HFF-Myc (cell line): ENCODE data around the gene CORO1A.

Experiments
- DNase-seq: peaks from one replicate; pipeline ENCODE4 v3.0.0-alpha.2; 2011; ENCODE audit warnings: low read depth; ENCODE audit errors: extremely low read depth
- H3K4me3 ChIP-seq: replicated peaks from 2 replicates; pipeline ENCODE4 v1.5.1; 2011; ENCODE audit warnings: low read depth, mild to moderate bottlenecking, control low read depth, low read length
- TF ChIP-seq, protein P1 (sequence below): IDR thresholded peaks from 2 replicates; pipeline ENCODE4 v1.5.1; 2012; ENCODE audit warnings: mild to moderate bottlenecking, low read depth, low read length, control low read depth; ENCODE audit errors: missing control alignments

The CORO1A gene

DNA sequence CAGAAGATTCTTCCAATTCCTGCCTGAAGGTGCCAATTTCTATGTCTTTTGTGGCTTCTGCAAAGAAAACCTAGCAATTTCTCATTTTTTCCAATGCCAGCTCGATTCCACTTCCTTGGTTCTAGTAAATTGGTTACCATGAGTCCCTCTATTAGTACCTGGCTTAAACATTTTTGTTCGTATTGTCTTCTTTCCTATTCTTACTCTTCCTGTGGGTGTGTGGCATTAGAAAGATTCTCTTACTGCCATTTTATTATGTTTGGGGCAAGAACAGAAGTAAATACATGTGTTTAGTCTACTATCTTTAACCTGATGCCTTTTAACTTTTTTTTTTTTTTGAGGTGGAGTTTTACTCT, 40.1 kb upstream of the CORO1A start:
- TF ChIP-seq, protein P1, sequence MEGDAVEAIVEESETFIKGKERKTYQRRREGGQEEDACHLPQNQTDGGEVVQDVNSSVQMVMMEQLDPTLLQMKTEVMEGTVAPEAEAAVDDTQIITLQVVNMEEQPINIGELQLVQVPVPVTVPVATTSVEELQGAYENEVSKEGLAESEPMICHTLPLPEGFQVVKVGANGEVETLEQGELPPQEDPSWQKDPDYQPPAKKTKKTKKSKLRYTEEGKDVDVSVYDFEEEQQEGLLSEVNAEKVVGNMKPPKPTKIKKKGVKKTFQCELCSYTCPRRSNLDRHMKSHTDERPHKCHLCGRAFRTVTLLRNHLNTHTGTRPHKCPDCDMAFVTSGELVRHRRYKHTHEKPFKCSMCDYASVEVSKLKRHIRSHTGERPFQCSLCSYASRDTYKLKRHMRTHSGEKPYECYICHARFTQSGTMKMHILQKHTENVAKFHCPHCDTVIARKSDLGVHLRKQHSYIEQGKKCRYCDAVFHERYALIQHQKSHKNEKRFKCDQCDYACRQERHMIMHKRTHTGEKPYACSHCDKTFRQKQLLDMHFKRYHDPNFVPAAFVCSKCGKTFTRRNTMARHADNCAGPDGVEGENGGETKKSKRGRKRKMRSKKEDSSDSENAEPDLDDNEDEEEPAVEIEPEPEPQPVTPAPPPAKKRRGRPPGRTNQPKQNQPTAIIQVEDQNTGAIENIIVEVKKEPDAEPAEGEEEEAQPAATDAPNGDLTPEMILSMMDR, result no peak
- H3K4me3 ChIP-seq, result no peak overlapping the region
- DNase-seq, result no peak

DNA sequence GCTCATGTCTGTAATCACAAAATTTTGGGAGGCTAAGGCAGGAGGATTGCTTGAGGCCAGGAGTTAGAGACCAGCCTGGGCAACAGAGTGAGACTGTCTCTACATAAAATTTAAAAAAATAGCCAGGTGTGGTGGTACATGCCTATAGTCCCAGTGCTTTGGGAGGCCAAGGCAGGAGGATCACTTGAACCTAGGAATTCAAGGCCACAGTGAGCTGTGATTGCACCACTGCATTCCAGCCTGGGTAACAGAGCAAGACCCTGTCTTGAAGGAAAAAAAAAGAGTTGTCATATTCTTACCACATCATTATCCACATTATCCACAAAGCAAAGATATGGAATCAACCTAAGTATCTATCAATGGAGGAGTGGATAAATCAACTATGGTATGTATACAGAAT, 39.4 kb upstream of the CORO1A start:
- TF ChIP-seq, protein P1, result no peak
- no peak for DNase-seq
- no peak overlapping the region for H3K4me3 ChIP-seq

DNA sequence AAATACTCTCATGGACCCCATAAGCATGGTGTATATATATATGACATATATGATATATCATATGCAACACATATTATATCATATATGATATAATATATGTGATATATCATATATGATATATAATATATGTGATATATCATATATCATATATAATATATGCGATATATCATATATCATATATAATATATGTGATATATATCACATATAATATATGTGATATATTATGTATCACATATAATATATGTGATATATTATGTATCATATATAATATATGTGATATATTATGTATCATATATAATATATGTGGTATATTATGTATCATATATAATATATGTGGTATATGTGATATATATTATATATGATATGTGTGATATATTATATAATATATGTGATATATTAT, 38.5 kb upstream of the CORO1A start:
- no peak overlapping the region for H3K4me3 ChIP-seq
- DNase-seq, result no peak
- TF ChIP-seq, protein P1, result no peak

DNA sequence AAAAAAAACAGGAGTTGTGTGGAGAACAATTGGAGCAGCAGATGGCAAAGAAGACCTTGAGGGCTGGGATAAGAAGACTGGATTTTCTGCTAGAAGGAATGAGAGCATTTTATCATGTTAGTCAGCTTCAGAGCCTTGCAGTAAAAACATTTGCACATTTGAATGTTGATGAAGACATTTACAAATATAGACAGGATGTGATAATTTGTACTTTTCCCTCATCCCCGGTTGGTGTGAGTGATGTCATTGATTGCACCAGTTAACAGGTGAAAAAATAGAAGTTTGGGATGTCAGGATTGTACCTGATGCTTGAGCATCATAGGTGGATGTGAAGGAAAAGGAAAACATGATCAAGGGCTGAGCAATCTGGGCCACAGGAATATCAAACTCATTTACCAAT, 37.7 kb upstream of the CORO1A start:
- no peak for DNase-seq
- no peak overlapping the region for H3K4me3 ChIP-seq
- TF ChIP-seq, protein P1, result no peak

DNA sequence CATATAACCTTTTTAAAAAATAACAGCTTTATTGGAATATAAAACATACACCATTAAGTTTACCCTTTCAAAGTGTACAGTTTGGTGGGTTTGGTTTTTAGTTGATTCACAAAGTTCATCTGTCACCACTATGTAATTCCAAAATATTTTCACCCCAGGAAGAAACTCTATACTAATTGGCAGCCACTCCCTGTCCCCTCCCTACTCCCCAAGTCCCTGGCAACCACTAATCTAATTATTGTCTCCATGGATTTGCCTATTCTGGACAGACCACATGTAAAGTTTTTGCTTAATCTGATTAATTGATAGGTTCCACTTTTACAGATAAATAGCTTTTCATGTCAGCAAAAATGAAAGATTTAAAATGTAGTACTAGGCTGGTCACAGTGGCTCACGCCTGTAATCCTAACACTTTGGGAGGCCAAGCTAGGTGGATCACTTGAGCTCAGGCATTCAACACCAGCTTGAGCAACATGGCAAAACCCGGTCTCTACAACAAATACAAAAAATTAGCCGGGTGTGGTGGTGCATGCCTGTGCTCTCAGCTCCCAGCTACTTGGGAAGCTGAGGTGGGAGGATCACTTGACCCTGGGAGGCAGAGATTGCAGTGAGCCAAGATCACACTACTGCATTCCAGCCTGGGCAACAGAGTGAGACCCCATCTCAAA, 35.4 kb upstream of the CORO1A start:
- H3K4me3 ChIP-seq, result no peak overlapping the region
- no peak for DNase-seq
- TF ChIP-seq, protein P1, result no peak

DNA sequence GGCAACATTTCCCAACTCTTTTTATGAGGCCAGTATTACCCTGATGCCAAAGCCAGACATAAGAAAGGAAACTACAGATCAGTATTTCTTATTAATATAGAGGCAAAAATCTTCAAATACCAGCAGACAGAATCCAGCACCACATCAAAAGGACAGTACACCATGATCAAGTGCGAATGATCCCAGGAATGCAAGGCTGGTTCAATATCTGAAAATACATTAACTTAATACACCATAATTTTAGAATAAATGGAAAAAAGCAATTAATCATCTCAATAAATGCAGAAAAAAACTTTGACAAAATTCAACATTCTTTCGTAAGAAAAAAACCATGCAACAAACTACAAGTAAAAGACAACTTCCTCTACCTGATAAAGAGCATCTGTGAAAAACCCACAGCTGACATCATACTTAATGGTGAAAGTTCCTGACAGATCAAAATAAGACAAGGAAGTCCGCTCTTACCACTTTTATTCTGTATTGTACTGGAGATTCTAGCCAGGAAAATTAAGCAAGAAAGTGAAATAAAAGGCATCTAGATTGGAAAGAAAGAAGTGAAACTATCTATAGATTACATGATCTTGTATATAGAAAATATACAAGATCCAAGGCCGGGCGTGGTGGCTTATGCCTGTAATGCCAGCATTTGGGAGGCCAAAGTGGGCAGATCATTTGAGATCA, 34.0 kb upstream of the CORO1A start:
- TF ChIP-seq, protein P1, result no peak
- no peak overlapping the region for H3K4me3 ChIP-seq
- no peak for DNase-seq

DNA sequence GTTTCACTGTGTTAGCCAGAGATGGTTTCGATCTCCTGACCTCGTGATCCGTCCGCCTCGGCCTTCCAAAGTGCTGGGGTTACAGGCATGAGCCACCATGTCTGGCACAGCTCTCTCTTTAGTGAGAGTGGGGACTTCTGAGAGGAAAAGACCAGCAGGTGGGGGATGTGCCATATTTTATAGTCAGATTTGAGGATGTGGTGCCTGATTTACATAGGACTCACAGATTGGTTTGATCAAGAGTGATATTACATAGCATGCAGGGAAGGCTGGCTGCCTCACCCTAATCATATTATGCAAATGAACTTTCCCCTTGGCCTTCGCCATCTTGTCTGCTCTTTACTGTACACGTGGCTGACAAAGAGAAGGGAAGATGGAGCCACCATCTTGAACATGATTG, 32.3 kb upstream of the CORO1A start:
- DNase-seq, result no peak
- no peak overlapping the region for H3K4me3 ChIP-seq
- TF ChIP-seq, protein P1, result no peak
